ENCODE measurements around the gene GP1BB. TPM values are rescaled to one million over a fixed set of nuclear protein-coding genes. Genes with fewer than 3 reads are reported as not detected.

Gene GP1BB
- total RNA-seq, 1 donor from 2014 or later, result not detected

DNA sequence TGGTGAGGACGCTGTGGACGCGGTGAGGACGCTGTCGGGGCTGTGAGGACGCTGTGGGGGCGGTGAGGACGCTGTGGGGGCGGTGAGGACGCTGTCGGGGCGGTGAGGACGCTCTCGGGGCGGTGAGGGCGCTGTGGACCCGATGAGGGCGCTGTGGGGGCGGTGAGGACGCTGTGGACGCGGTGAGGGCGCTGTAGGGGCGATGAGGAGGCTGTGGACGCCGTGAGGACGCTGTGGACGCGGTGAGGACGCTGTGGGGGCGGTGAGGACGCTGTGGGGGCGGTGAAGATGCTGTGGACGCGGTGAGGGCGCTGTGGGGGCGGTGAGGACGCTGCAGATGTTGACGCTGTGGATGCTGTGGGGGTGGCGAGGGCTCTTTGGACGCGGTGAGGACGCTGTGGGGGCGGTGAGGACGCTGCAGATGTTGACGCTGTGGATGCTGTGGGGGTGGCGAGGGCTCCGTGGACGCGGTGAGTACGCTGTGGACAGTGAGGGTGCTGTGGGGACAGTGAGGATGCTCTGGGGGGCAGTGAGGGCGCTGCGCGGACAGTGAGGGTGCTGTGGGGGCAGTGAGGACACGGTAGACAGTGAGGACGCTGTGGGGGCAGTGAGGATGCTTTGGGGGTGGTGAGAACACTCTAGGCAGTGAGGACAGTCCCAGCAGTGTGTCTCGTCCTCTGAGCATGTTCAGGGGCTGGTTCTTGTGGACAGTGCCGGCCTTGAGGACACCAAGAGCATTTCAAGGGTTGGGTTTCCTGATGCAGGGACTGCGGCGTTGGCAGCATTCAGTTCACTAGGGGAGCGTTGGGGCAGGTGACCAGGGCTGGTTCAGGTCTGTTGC lies 4.2 kb downstream of the GP1BB start:
- Histone ChIP-seq H3K36me3 (ENCODE audit: control insufficient read depth, insufficient read depth, low read length) (no peaks in the 10 kb centered on the region), H3K27me3 (ENCODE audit: control insufficient read depth, insufficient read depth, low read length) (no peaks in the 10 kb centered on the region), H3K4me3 (ENCODE audit: low read depth, low read length) (no peak overlapping the region)
- DNase-seq (ENCODE audit: low read depth) (no peak), FAIRE-seq (no peak)
- TF ChIP-seq, protein P1, sequence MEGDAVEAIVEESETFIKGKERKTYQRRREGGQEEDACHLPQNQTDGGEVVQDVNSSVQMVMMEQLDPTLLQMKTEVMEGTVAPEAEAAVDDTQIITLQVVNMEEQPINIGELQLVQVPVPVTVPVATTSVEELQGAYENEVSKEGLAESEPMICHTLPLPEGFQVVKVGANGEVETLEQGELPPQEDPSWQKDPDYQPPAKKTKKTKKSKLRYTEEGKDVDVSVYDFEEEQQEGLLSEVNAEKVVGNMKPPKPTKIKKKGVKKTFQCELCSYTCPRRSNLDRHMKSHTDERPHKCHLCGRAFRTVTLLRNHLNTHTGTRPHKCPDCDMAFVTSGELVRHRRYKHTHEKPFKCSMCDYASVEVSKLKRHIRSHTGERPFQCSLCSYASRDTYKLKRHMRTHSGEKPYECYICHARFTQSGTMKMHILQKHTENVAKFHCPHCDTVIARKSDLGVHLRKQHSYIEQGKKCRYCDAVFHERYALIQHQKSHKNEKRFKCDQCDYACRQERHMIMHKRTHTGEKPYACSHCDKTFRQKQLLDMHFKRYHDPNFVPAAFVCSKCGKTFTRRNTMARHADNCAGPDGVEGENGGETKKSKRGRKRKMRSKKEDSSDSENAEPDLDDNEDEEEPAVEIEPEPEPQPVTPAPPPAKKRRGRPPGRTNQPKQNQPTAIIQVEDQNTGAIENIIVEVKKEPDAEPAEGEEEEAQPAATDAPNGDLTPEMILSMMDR (IDR thresholded peaks at IDR 0.05; ENCODE audit: insufficient read depth, low read length, severe bottlenecking), result no peak

- H3K36me3 ChIP-seq (ENCODE audit: control insufficient read depth, insufficient read depth, low read length), result no peaks in the 10 kb centered on the region
- H3K27me3 ChIP-seq (ENCODE audit: control insufficient read depth, insufficient read depth, low read length), result no peaks in the 10 kb centered on the region
- FAIRE-seq (no peak), DNase-seq (ENCODE audit: low read depth) (no peak)
- TF ChIP-seq, protein P1 (IDR thresholded peaks at IDR 0.05; ENCODE audit: insufficient read depth, low read length, severe bottlenecking), result no peak
- H3K4me3 ChIP-seq (ENCODE audit: low read depth, low read length), result no peak overlapping the region
Observed at GRCh38 chr22:19728271-19728670, 4.9 kb downstream of the GP1BB start.

DNA sequence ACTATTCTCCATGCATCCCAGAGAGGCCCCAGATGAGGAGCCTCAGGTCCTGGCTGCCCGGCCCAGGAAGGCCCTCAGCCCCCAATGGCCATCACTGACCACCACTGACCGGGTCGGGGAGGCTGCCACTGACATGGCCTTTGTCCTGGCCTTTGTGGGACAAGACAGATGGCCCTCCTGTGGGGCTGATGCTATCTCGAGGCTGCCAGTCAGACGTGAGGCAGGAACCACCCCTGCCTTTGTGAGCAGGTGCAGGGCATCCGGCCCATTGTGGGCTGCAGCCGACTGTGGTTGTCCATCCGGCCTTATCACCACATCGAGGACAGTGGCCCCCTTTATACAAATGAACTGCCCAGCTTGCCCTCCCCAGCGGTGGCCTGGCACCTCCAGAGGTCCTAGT lies 5.5 kb downstream of the GP1BB start:
- Histone ChIP-seq H3K36me3 (ENCODE audit: control insufficient read depth, insufficient read depth, low read length) (no peaks in the 10 kb centered on the region), H3K27me3 (ENCODE audit: control insufficient read depth, insufficient read depth, low read length) (no peaks in the 10 kb centered on the region), H3K4me3 (ENCODE audit: low read depth, low read length) (no peak overlapping the region)
- no peak for FAIRE-seq
- DNase-seq (ENCODE audit: low read depth), result no peak
- TF ChIP-seq, protein P1 (IDR thresholded peaks at IDR 0.05; ENCODE audit: insufficient read depth, low read length, severe bottlenecking), result no peak

DNA sequence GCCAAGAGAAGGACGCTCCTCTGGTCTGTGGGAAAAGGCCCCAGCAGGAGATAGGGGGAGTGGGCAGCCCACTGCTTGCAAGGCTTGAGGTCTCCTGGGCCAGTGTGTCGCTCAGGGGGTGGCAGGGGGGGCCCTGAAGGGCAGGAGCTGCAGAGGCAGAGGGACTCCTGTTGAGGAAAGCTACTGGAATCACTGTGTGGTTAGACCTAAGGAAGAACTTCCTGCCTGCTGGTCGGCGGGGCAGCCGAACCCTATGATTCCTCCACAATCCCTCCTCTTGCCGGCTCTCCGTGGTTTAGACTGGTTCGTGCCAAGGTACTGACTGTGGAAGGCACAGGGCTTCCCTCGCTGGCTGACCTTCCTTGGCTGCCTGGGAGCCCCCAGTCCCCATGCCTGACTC lies 6.2 kb downstream of the GP1BB start:
- peak; percentile 47 for FAIRE-seq
- Histone ChIP-seq H3K4me3 (ENCODE audit: low read depth, low read length) (no peak overlapping the region), H3K27me3 (ENCODE audit: control insufficient read depth, insufficient read depth, low read length) (no peaks in the 10 kb centered on the region), H3K36me3 (ENCODE audit: control insufficient read depth, insufficient read depth, low read length) (no peaks in the 10 kb centered on the region)
- DNase-seq (ENCODE audit: low read depth), result no peak
- TF ChIP-seq, protein P1 (IDR thresholded peaks at IDR 0.05; ENCODE audit: insufficient read depth, low read length, severe bottlenecking), result no peak

- FAIRE-seq, result no peak
- no peak for DNase-seq (ENCODE audit: low read depth)
- Histone ChIP-seq H3K4me3 (ENCODE audit: low read depth, low read length) (no peak overlapping the region), H3K27me3 (ENCODE audit: control insufficient read depth, insufficient read depth, low read length) (no peaks in the 10 kb centered on the region), H3K36me3 (ENCODE audit: control insufficient read depth, insufficient read depth, low read length) (no peaks in the 10 kb centered on the region)
- TF ChIP-seq, protein P1 (IDR thresholded peaks at IDR 0.05; ENCODE audit: insufficient read depth, low read length, severe bottlenecking), result no peak
Observed at GRCh38 chr22:19730198-19730597, 6.9 kb downstream of the GP1BB start.

All from bronchial epithelial cell (primary cell).